Mesothelial cell of epicardium (in vitro differentiated cells): Measurements from ENCODE around the gene KAZN. TPM values are rescaled to one million over a fixed set of nuclear protein-coding genes. Genes with fewer than 3 reads are reported as not detected.

ENCODE experiments used
- DNase-seq, 2 experiments: peaks; one replicate each; pipeline ENCODE4 v3.0.0; 2021; ENCODE audit warnings: low spot score in 2 of 2; ENCODE audit not compliant: unreplicated experiment in 2 of 2
- H3K27ac Mint-ChIP-seq: 2 replicates; pipeline ENCODE4 v1.8.0; 2021; ENCODE audit warnings: mixed read lengths
- H3K27me3 Mint-ChIP-seq: 2 replicates; pipeline ENCODE4 v1.8.0; 2021; ENCODE audit warnings: low read depth, mixed read lengths
- H3K36me3 Mint-ChIP-seq: 2 replicates; pipeline ENCODE4 v1.8.0; 2021; ENCODE audit warnings: mixed read lengths
- H3K4me1 Mint-ChIP-seq: 2 replicates; pipeline ENCODE4 v1.8.0; 2021; ENCODE audit warnings: mixed read lengths
- H3K4me3 Mint-ChIP-seq: 2 replicates; pipeline ENCODE4 v1.8.0; 2021; ENCODE audit warnings: mild to moderate bottlenecking, moderate library complexity, mixed read lengths
- H3K9me3 Mint-ChIP-seq: 2 replicates; pipeline ENCODE4 v1.8.0; 2021; ENCODE audit warnings: mixed read lengths
- CTCF ChIP-seq: fragments of 200-600 bp; sonication (generic); IDR thresholded peaks from one replicate; pipeline ENCODE4 v1.5.0; 2021; ENCODE audit warnings: antibody characterized with exemption; ENCODE audit not compliant: unreplicated experiment
- total RNA-seq: library from RNA; stranded (reverse); gene quantifications from 3 replicates; pipeline ENCODE4 v1.2.1, GENCODE V29; 2021

Gene KAZN
- total RNA-seq, 1 donor from 2014 or later, result 38.4 TPM

- H3K4me1 Mint-ChIP-seq, result peaks cover 32% of the 10 kb centered on the region
- H3K9me3 Mint-ChIP-seq, result no peaks in the 10 kb centered on the region
- no peak overlapping the region for H3K27ac Mint-ChIP-seq
- DNase-seq, result no peak
- H3K27me3 Mint-ChIP-seq, result no peaks in the 10 kb centered on the region
- H3K36me3 Mint-ChIP-seq, result no peaks in the 10 kb centered on the region
- TF ChIP-seq CTCF, result no peak
- no peak overlapping the region for H3K4me3 Mint-ChIP-seq
These were observed 143.9 kb downstream of the KAZN start for GRCh38 chr1:14742181-14742980.

GRCh38 chr1:14743368-14743767, 144.9 kb downstream of the KAZN start:
- Mint-ChIP-seq H3K4me3 (no peak overlapping the region), H3K27ac (no peak overlapping the region), H3K9me3 (no peaks in the 10 kb centered on the region), H3K4me1 (peaks cover 32% of the 10 kb centered on the region), H3K36me3 (no peaks in the 10 kb centered on the region), H3K27me3 (no peaks in the 10 kb centered on the region)
- no peak for TF ChIP-seq CTCF
- DNase-seq, result no peak

- H3K4me1 Mint-ChIP-seq, result peaks cover 28% of the 10 kb centered on the region
- H3K27ac Mint-ChIP-seq, result peak overlapping the region; percentile 55
- H3K27me3 Mint-ChIP-seq, result no peaks in the 10 kb centered on the region
- H3K4me3 Mint-ChIP-seq, result no peak overlapping the region
- DNase-seq, result no peak
- H3K9me3 Mint-ChIP-seq, result no peaks in the 10 kb centered on the region
- no peaks in the 10 kb centered on the region for H3K36me3 Mint-ChIP-seq
- TF ChIP-seq CTCF, result no peak
These were observed 146.7 kb downstream of the KAZN start for GRCh38 chr1:14745001-14745720.

- H3K27me3 Mint-ChIP-seq, result no peaks in the 10 kb centered on the region
These were observed 147.3 kb downstream of the KAZN start for GRCh38 chr1:14745789-14746188.

GRCh38 chr1:14746393-14746792, 147.9 kb downstream of the KAZN start:
- Mint-ChIP-seq H3K36me3 (no peaks in the 10 kb centered on the region), H3K9me3 (no peaks in the 10 kb centered on the region), H3K4me3 (no peak overlapping the region), H3K4me1 (peaks cover 23% of the 10 kb centered on the region), H3K27ac (no peak overlapping the region), H3K27me3 (no peaks in the 10 kb centered on the region)
- DNase-seq, result no peak
- no peak for TF ChIP-seq CTCF

More at GRCh38 chr1:14745789-14746188, 147.3 kb downstream of the KAZN start:
- Mint-ChIP-seq H3K4me1 (peaks cover 28% of the 10 kb centered on the region), H3K36me3 (no peaks in the 10 kb centered on the region), H3K27ac (no peak overlapping the region), H3K4me3 (no peak overlapping the region), H3K9me3 (no peaks in the 10 kb centered on the region)
- no peak for TF ChIP-seq CTCF
- no peak for DNase-seq
